K562 (cell line): ENCODE data around the gene UBE2M. TPM values are rescaled to one million over a fixed set of nuclear protein-coding genes. Genes with fewer than 3 reads are reported as not detected.
A peak's percentile ranks its signal among the peaks of the same experiment; 100 is the strongest.

ENCODE experiments used
- DMBX1 ChIP-seq: fragments of 250-450 bp; sonication (Bioruptor Pico); IDR thresholded peaks from 2 replicates; pipeline ENCODE4 v1.8.0; 2022; ENCODE audit warnings: inconsistent platforms, mild to moderate bottlenecking, moderate library complexity, borderline replicate concordance
- ELF4 ChIP-seq: fragments of 450-650 bp; formaldehyde crosslinking; IDR thresholded peaks from 2 replicates; pipeline ENCODE4 v1.4.0; 2022; ENCODE audit warnings: missing genetic modification characterization
- HIVEP1 ChIP-seq: fragments of 250-450 bp; sonication (Bioruptor Pico); IDR thresholded peaks from 2 replicates; pipeline ENCODE4 v1.4.0; 2020; ENCODE audit warnings: mild to moderate bottlenecking
- JUND ChIP-seq, 2 experiments: IDR thresholded peaks; 2 replicates in 1 of 2; 3 replicates in 1 of 2; pipeline ENCODE4 v1.6.1; 2011; ENCODE audit warnings: borderline replicate concordance in 2 of 2, low read depth in 2 of 2, low read length in 2 of 2, improper control_type of control experiment in 1 of 2, missing biosample characterization in 1 of 2, missing genetic modification characterization in 1 of 2, missing genetic modification reagents in 1 of 2
- RCOR1 ChIP-seq, 2 experiments: IDR thresholded peaks; 2 replicates each; pipeline ENCODE4 v1.6.1; 2012; ENCODE audit warnings: low read depth in 2 of 2, low read length in 2 of 2, borderline replicate concordance in 1 of 2, improper control_type of control experiment in 1 of 2
- SMC3 ChIP-seq: conservative IDR thresholded peaks from 2 replicates; pipeline ENCODE4 v1.6.1; 2011; ENCODE audit warnings: low read depth, low read length, improper control_type of control experiment; ENCODE audit not compliant: insufficient read depth
- TAL1 ChIP-seq: fragments of 450-650 bp; IDR thresholded peaks from 2 replicates; pipeline ENCODE4 v1.6.1; 2016; ENCODE audit warnings: mild to moderate bottlenecking
- TEAD4 ChIP-seq, 2 experiments: sonication (generic) in 1 of 2; formaldehyde crosslinking in 1 of 2; IDR thresholded peaks; 2 replicates each; pipeline versions ENCODE4 v1.6.1 to v1.8.0; 2012 to 2022; ENCODE audit warnings: borderline replicate concordance in 1 of 2, inconsistent platforms in 1 of 2, low read length in 1 of 2, mild to moderate bottlenecking in 1 of 2, missing genetic modification reagents in 1 of 2
- TGIF2 ChIP-seq: sonication (generic); formaldehyde crosslinking; IDR thresholded peaks from 2 replicates; pipeline ENCODE4 v1.8.1; 2022; ENCODE audit warnings: mild to moderate bottlenecking, missing genetic modification reagents, moderate library complexity
- ZNF197 ChIP-seq: fragments of 200-800 bp; sonication (Bioruptor generic); IDR thresholded peaks from 2 replicates; pipeline ENCODE4 v1.6.1; 2016; ENCODE audit warnings: low read depth, missing genetic modification characterization, missing compliant biosample characterization
- ZNF324 ChIP-seq: fragments of 250-450 bp; sonication (Bioruptor Pico); IDR thresholded peaks from 2 replicates; pipeline ENCODE4 v1.4.0; 2020; ENCODE audit warnings: mild to moderate bottlenecking
- ZNF699 ChIP-seq: fragments of 250-450 bp; sonication (Bioruptor Pico); IDR thresholded peaks from 2 replicates; pipeline ENCODE4 v1.8.0; 2021; ENCODE audit warnings: mild to moderate bottlenecking, moderate library complexity; ENCODE audit not compliant: insufficient replicate concordance
- polyA plus RNA-seq, 8 experiments: library from polyadenylated mRNA; depleted of rRNA in 4 of 8; stranded (reverse) in 5 of 8; unstranded in 3 of 8; fragments of >200 nt; fragmentation: Nextera tagmentation in 2 of 8; fragmentation: Illumina TruSeq in 1 of 8; extraction: Ambion mirVana in 2 of 8; extraction: Trizol in 1 of 8; gene quantifications; 2 replicates each; pipeline versions ENCODE4 v1.2.1 to v1.2.3, GENCODE V29; 2011 to 2014; ENCODE audit warnings: inconsistent platforms in 1 of 8, missing spikeins in 1 of 8
- total RNA-seq, 7 experiments: library from RNA; depleted of rRNA in 6 of 7; stranded (reverse); fragments of >200 nt in 6 of 7; fragmentation: Illumina TruSeq in 2 of 7; extraction: Trizol in 2 of 7; gene quantifications; 2 replicates each; pipeline versions ENCODE4 v1.2.1 to v1.2.3, GENCODE V29; 2011 to 2021; ENCODE audit warnings: low replicate concordance in 1 of 7
- TF ChIP-seq, protein P1 (sequence below): fragments of 250-450 bp; sonication (Bioruptor Pico); IDR thresholded peaks from 2 replicates; pipeline ENCODE4 v1.8.0; 2022; ENCODE audit warnings: inconsistent platforms
- TF ChIP-seq, protein P2 (sequence below): IDR thresholded peaks from 3 replicates; pipeline ENCODE4 v1.6.1; 2011; ENCODE audit warnings: borderline replicate concordance, mild to moderate bottlenecking, moderate library complexity; ENCODE audit not compliant: insufficient read length; ENCODE audit errors: extremely low read depth
- TF ChIP-seq, protein P3 (sequence below): fragments of 450-650 bp; IDR thresholded peaks from 2 replicates; pipeline ENCODE4 v1.6.1; 2018; ENCODE audit not compliant: partially characterized antibody
- TF ChIP-seq, protein P4 (sequence below): sonication (generic); formaldehyde crosslinking; IDR thresholded peaks from 2 replicates; pipeline ENCODE4 v1.8.1; 2023; ENCODE audit warnings: mild to moderate bottlenecking, missing genetic modification reagents

The UBE2M gene
- total and polyA plus RNA-seq, 9 of the 15 experiments (the other 6 are each of a cell fraction or from before 2014, with no cell fraction given) = 0.92 to 163 (median 85.7) TPM

DNA sequence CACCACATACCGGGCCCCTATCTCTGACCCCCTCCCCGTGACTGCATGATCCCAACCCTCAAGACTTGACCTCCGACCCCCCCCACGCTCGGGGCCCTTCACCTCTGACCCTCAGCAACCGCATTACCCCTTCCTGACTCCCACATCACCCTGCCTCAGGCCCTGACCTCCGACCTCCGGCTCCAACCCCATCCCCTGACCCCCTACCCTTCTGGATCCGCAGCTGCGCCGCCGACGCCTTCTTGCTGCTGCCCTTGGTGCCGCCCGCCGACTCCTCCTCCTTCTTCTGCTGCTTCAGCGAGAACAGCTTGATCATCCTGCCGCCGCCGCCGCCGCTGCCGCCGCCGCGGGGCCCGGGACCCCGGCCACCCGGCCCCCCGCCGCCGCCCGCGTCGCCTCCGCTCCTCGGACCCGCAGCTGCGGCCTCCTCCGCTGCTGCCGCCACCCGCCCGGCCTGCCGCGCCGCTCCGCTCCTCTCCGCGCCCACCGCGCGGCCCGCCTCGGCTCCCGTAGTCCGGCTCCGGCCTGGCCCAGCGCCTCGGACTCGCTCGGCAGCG is at the start of gene UBE2M (continued):
- TF ChIP-seq, protein P1, sequence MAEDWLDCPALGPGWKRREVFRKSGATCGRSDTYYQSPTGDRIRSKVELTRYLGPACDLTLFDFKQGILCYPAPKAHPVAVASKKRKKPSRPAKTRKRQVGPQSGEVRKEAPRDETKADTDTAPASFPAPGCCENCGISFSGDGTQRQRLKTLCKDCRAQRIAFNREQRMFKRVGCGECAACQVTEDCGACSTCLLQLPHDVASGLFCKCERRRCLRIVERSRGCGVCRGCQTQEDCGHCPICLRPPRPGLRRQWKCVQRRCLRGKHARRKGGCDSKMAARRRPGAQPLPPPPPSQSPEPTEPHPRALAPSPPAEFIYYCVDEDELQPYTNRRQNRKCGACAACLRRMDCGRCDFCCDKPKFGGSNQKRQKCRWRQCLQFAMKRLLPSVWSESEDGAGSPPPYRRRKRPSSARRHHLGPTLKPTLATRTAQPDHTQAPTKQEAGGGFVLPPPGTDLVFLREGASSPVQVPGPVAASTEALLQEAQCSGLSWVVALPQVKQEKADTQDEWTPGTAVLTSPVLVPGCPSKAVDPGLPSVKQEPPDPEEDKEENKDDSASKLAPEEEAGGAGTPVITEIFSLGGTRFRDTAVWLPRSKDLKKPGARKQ (CRISPR knock-in tag) = no peak
- TF ChIP-seq JUND (IDR thresholded peaks at IDR 0.05; ENCODE audit: borderline replicate concordance, low read depth, low read length) (peak; percentile 14; the same call in 1 of the 2 replicates), JUND (tag; IDR thresholded peaks at IDR 0.05; ENCODE audit: borderline replicate concordance, low read depth, low read length) (no peak), DMBX1 (CRISPR knock-in tag) (no peak), SMC3 (no peak), TGIF2 (CRISPR knock-in tag) (no peak), RCOR1 (IDR thresholded peaks at IDR 0.05; ENCODE audit: borderline replicate concordance in 1 of 2, low read depth in 2 of 2, low read length in 2 of 2) (peak in 1 of 2 experiments; percentile 82; a peak in 3 of 4 replicates), ZNF197 (CRISPR knock-in tag) (no peak), ZNF699 (CRISPR knock-in tag) (no peak), TAL1 (peak; percentile 21; the same call in 1 of the 2 replicates), HIVEP1 (no peak), TEAD4 (IDR thresholded peaks at IDR 0.05; ENCODE audit: low read length) (peak; percentile 47; the same call in 1 of the 2 replicates), TEAD4 (CRISPR knock-in tag; IDR thresholded peaks at IDR 0.05; ENCODE audit: borderline replicate concordance) (no peak), ELF4 (CRISPR knock-in tag) (no peak), ZNF324 (CRISPR knock-in tag) (no peak)
- TF ChIP-seq, protein P2, sequence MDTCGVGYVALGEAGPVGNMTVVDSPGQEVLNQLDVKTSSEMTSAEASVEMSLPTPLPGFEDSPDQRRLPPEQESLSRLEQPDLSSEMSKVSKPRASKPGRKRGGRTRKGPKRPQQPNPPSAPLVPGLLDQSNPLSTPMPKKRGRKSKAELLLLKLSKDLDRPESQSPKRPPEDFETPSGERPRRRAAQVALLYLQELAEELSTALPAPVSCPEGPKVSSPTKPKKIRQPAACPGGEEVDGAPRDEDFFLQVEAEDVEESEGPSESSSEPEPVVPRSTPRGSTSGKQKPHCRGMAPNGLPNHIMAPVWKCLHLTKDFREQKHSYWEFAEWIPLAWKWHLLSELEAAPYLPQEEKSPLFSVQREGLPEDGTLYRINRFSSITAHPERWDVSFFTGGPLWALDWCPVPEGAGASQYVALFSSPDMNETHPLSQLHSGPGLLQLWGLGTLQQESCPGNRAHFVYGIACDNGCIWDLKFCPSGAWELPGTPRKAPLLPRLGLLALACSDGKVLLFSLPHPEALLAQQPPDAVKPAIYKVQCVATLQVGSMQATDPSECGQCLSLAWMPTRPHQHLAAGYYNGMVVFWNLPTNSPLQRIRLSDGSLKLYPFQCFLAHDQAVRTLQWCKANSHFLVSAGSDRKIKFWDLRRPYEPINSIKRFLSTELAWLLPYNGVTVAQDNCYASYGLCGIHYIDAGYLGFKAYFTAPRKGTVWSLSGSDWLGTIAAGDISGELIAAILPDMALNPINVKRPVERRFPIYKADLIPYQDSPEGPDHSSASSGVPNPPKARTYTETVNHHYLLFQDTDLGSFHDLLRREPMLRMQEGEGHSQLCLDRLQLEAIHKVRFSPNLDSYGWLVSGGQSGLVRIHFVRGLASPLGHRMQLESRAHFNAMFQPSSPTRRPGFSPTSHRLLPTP = no peak
- TF ChIP-seq, protein P3, sequence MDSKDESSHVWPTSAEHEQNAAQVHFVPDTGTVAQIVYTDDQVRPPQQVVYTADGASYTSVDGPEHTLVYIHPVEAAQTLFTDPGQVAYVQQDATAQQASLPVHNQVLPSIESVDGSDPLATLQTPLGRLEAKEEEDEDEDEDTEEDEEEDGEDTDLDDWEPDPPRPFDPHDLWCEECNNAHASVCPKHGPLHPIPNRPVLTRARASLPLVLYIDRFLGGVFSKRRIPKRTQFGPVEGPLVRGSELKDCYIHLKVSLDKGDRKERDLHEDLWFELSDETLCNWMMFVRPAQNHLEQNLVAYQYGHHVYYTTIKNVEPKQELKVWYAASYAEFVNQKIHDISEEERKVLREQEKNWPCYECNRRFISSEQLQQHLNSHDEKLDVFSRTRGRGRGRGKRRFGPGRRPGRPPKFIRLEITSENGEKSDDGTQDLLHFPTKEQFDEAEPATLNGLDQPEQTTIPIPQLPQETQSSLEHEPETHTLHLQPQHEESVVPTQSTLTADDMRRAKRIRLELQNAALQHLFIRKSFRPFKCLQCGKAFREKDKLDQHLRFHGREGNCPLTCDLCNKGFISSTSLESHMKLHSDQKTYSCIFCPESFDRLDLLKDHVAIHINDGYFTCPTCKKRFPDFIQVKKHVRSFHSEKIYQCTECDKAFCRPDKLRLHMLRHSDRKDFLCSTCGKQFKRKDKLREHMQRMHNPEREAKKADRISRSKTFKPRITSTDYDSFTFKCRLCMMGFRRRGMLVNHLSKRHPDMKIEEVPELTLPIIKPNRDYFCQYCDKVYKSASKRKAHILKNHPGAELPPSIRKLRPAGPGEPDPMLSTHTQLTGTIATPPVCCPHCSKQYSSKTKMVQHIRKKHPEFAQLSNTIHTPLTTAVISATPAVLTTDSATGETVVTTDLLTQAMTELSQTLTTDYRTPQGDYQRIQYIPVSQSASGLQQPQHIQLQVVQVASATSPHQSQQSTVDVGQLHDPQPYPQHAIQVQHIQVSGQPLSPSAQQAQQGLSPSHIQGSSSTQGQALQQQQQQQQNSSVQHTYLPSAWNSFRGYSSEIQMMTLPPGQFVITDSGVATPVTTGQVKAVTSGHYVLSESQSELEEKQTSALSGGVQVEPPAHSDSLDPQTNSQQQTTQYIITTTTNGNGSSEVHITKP = no peak
- TF ChIP-seq, protein P4, sequence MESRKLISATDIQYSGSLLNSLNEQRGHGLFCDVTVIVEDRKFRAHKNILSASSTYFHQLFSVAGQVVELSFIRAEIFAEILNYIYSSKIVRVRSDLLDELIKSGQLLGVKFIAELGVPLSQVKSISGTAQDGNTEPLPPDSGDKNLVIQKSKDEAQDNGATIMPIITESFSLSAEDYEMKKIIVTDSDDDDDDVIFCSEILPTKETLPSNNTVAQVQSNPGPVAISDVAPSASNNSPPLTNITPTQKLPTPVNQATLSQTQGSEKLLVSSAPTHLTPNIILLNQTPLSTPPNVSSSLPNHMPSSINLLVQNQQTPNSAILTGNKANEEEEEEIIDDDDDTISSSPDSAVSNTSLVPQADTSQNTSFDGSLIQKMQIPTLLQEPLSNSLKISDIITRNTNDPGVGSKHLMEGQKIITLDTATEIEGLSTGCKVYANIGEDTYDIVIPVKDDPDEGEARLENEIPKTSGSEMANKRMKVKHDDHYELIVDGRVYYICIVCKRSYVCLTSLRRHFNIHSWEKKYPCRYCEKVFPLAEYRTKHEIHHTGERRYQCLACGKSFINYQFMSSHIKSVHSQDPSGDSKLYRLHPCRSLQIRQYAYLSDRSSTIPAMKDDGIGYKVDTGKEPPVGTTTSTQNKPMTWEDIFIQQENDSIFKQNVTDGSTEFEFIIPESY = no peak
